ENCODE data around the gene TLE1.
"Not testable (repeated sequence)": the region's sequence is repeated elsewhere in the genome, so short reads cannot be mapped to it uniquely, and the experiment has no call there.

TLE1 gene

GRCh38 chr9:81598123-81598497 is 91.2 kb downstream of the TLE1 start:
- DNase-seq (ENCODE audit: low read depth in 2 of 2): no peak
- H3K4me3 ChIP-seq (replicated peaks in 1 of 2; ENCODE audit: low read depth in 2 of 2, low read length in 2 of 2): no peak overlapping the region
- TF ChIP-seq CTCF (IDR thresholded peaks at IDR 0.05; ENCODE audit: low read depth, low read length): no peak

GRCh38 chr9:81597419-81598122 is 91.8 kb downstream of the TLE1 start:
- no peak for TF ChIP-seq CTCF (IDR thresholded peaks at IDR 0.05; ENCODE audit: low read depth, low read length)
- no peak overlapping the region for H3K4me3 ChIP-seq (replicated peaks in 1 of 2; ENCODE audit: low read depth in 2 of 2, low read length in 2 of 2)
- no peak for DNase-seq (ENCODE audit: low read depth in 2 of 2)

- TF ChIP-seq CTCF (IDR thresholded peaks at IDR 0.05; ENCODE audit: low read depth, low read length): no peak
- no peak overlapping the region for H3K4me3 ChIP-seq (replicated peaks in 1 of 2; ENCODE audit: low read depth in 2 of 2, low read length in 2 of 2)
These were observed 92.5 kb downstream of the TLE1 start for GRCh38 chr9:81596679-81597418.

GRCh38 chr9:81595887-81596543 is 93.3 kb downstream of the TLE1 start:
- peak in 1 of 2 donors; percentile 62 for DNase-seq (ENCODE audit: low read depth in 2 of 2)
- TF ChIP-seq CTCF (IDR thresholded peaks at IDR 0.05; ENCODE audit: low read depth, low read length): no peak
- H3K4me3 ChIP-seq (replicated peaks in 1 of 2; ENCODE audit: low read depth in 2 of 2, low read length in 2 of 2): no peak overlapping the region

More at GRCh38 chr9:81596679-81597418, 92.5 kb downstream of the TLE1 start:
- peak in 1 of 2 donors; percentile 45 for DNase-seq (ENCODE audit: low read depth in 2 of 2)

GRCh38 chr9:81595293-81595692 is 94.1 kb downstream of the TLE1 start:
- DNase-seq (ENCODE audit: low read depth in 2 of 2): peak; percentile 51 to 69
- H3K4me3 ChIP-seq (replicated peaks in 1 of 2; ENCODE audit: low read depth in 2 of 2, low read length in 2 of 2): not testable (repeated sequence)

- DNase-seq (ENCODE audit: low read depth in 2 of 2): no peak
- H3K4me3 ChIP-seq (replicated peaks in 1 of 2; ENCODE audit: low read depth in 2 of 2, low read length in 2 of 2): no peak overlapping the region
- TF ChIP-seq CTCF (IDR thresholded peaks at IDR 0.05; ENCODE audit: low read depth, low read length): no peak
These were observed 94.9 kb downstream of the TLE1 start for GRCh38 chr9:81594415-81594814.

GRCh38 chr9:81592887-81593266 is 96.5 kb downstream of the TLE1 start:
- no peak overlapping the region for H3K4me3 ChIP-seq (replicated peaks in 1 of 2; ENCODE audit: low read depth in 2 of 2, low read length in 2 of 2)
- TF ChIP-seq CTCF (IDR thresholded peaks at IDR 0.05; ENCODE audit: low read depth, low read length): no peak
- DNase-seq (ENCODE audit: low read depth in 2 of 2): peak in 1 of 2 donors; percentile 26

Data from cardiac fibroblast (primary cell).